HG03565 (cell line): ENCODE data around the gene KATNAL1.
A peak's percentile ranks its signal among the peaks of the same experiment; 100 is the strongest.
"Not testable (repeated sequence)": the region's sequence is repeated elsewhere in the genome, so short reads cannot be mapped to it uniquely, and the experiment has no call there.

Source experiments
- ATAC-seq: cut with Tn5 transposase; IDR thresholded peaks from one replicate; pipeline ENCODE4 v1.9.1; 2021; ENCODE audit warnings: mild to moderate bottlenecking, moderate library complexity; ENCODE audit not compliant: unreplicated experiment

The KATNAL1 gene

GRCh38 chr13:30222254-30222653, 85.1 kb downstream of the KATNAL1 start:
- no peak for ATAC-seq

- no peak for ATAC-seq
Measured at GRCh38 chr13:30216111-30216510, 91.2 kb downstream of the KATNAL1 start.

DNA sequence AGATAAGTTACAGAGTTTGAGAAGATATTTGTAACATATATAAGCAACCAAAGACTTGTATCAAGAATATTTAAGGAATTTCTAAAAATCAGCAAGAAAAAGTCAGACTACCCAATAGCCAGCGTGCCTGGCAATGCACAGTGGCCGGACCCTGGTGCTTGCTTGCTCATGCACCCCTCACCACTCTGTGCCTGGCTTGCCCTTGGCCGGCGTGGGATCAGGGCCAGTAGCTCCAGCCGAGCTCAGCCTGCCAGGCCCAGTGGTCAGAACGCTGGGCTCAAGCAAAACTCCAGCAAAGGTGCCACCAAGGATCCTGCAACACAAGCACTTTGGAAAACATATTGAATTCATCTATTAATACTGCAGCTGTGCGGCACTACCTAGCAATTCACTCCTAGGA, 95.1 kb downstream of the KATNAL1 start:
- no peak for ATAC-seq

GRCh38 chr13:30211745-30212144, 95.6 kb downstream of the KATNAL1 start:
- ATAC-seq, result no peak

DNA sequence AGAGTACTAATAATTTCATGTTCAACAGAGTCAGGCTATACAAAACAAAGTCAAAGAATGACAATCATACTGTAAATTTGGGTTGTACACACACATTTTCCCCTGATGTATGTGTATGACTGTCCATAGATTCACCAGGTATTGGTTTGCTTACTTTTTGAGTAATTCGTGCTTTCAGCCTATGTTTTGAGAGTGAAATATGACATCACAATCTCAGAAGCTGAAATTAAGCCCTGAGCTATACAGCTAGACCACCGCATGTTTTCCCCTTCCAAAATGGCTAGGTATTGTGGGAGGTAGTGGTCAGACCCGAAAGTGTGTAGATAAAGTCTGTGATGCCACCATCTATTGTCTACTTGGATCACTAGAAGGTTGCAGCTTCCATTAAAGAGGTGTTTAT, 102.8 kb downstream of the KATNAL1 start:
- ATAC-seq, result peak; percentile 71

- no peak for ATAC-seq
Measured at GRCh38 chr13:30196025-30196424, 111.3 kb downstream of the KATNAL1 start.

DNA sequence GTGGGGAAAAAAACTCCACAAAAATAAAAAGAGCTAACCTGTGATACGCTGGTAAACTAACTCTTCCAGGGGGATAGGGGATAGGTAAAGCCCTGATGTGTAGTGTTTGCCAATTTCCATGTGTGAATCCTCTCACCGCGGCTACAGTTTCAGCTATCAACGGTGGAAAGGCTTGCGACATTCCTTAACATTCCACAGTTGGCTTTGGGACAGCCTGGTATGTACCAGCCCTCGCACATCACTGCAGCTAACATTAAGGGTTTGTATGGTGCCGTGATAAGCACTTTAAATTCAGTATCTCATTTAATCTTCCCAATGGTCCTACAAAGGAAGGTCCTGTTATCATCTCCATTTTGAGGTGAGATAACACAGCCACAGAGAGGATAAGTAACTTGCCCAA, 112.4 kb downstream of the KATNAL1 start:
- ATAC-seq, result no peak

DNA sequence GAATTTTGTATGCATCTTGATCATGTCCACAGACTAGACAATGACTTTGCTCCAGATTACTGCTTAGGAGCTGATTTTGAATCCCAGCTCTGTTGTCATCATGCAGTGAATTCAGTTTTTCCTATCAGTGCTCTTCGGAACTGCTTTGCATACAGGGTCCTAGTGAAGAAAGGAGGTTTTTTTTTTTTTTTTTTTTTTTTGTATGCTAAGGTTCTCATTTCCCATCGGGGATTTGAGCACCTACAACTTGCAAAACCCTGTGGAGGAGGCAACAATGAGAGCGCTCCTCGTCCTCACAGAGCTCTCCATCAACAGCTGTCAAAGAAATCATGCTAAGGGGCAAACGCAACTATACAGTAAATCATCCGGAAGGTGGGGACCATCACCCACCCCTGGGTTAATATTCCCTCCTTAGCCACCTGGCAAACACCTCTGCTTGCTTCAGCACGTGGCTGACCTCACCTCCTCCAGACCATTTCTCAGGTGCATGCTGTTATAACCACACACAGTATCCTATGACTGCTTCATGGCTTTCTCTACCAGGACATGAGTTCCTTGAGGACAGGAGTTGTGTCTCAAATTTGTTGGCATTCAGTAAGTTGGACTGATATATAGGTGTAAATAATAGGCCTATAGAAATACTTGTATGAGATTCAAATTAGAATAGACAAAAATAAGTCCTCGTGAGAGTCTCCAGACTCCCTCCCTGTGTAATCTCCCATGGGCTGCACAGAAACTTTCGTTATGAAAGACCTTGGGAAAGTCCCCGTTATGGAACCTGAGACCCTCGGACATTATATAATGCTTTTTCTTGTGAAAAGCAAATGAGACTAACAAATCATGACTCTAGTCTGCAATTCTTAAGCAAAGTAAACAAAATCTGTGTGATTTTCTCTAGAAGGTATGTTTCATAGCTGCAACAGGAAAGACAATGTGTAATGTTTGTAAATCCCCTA, 113.8 kb downstream of the KATNAL1 start:
- ATAC-seq, result no peak

DNA sequence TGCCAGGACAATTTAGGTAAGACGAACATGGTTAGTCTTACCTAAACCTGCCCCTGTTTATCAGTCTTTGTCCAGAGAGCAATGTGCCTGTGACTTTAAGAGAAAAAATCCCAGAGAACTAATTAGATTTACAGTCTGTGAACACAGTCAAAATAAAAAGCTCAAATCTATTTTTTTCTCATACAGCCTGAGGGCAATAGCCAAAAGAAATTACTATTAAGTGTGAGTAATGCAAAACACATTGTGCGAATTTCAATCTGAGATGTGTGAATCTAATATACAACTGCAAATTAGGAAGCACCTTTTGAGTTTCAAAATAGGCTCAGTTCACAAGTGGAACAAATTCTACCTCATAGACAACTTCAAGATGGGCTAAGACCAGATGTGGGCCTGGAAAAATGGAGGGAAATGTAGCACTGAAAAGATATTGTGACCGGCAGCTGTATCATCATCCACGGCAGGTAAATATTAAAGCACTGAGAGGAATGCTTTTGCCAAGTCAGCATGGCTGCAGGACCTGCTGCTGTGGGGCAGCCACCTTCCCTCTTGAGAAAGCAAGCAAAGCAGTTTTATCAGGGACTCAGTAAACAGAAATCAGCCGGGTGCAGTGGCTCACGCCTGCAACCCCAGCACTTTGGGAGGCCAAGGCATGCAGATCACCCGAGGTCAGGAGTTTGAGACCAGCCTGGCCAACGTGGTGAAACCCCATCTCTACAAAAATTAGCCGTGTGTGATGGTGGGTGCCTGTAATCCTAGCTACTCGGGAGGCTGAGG, 114.8 kb downstream of the KATNAL1 start:
- no peak for ATAC-seq

GRCh38 chr13:30191491-30192100, 115.8 kb downstream of the KATNAL1 start:
- ATAC-seq, result no peak

DNA sequence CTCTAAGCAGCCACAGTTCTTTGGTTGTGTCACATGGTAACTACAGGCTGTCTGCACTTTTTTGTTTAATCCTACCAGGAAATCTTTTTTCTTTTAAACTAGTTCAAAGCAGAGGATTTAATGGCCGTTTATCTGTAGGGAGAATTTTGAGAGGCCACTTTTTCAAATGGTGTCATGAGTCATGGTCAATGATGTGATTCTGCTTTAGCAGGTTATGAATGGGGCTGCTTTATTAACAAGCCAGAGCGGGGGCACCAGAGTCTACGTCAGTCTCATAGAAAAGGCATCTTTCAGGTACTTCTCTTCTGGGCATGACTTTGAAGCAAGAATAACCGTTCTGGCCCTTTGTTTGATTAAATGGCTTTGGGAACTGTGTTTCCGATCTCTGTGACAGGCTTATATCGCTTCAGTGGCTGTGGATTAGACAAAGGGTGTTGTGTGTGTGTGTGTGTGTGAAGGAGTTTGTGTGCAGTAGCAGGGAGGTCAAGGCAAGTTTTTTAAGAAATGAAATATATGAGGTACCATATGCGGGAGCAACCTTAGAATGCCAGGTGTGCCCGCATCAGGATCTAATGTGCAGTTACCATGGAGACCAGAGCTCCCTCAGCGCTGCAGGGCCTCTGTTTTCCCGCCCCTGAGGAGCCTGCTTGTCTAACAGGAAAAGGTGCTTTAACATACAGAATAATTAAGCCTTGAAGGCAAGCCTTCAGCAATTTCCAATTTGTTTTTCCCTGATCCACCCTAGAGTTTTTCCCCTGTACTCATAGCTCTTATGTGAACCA, 120.5 kb downstream of the KATNAL1 start:
- no peak for ATAC-seq

DNA sequence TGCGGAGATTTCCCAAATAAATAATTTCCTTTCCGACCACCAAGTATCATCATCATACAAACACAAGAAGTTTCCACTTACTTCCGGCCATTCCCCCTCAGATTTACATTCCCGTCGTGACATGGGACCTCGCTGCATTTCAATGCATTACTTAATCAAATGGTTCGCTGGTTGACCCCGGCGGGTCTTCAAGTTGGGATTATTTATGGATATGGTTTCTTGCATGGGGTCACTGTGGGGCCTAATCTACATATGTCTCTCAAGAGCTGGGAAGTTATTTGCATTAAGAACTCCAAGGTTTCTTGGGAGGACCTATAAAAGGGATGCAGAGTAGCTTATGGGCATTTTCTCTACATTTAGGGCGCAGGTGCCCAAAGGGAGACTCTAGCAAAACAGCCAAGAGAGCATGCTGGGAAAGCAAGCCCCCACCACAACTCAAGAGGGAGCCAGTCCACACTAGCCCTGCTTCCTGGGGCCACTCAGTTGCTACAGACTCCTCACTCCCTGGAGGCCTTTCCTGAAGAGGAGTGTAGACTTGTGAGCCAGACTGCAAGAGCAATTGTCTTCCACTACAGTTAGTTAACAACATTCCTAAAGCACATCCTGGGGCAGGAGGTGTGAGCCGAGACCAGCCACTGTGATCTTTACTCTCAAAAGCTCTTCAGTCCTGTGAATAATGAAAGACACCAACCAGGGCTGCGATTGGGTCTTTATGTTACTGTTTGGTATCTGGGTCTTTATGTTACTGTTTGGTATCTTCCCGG, 125.3 kb downstream of the KATNAL1 start:
- ATAC-seq, result no peak

GRCh38 chr13:30179597-30180276, 127.6 kb downstream of the KATNAL1 start:
- ATAC-seq, result no peak

- no peak for ATAC-seq
Measured at GRCh38 chr13:30178976-30179375, 128.4 kb downstream of the KATNAL1 start.

DNA sequence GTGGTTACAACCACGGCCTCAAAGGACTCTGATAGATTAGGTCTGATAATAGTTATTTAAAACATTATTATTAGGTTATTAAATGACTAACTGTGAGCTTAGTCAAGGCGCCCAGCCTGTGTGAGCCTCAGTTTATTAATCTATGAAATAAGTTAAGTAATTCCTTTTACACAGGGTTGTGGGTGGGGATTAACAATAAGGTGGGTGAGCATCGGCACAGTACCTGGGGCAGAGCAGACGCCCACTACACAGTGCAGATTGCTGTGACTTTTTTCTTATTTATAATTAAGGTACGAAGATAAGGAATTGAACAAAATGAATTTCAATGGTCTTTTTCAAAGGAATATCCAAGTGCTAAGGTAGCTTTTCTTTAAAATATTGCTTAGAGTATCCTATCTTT, 132.2 kb downstream of the KATNAL1 start:
- ATAC-seq, result no peak

DNA sequence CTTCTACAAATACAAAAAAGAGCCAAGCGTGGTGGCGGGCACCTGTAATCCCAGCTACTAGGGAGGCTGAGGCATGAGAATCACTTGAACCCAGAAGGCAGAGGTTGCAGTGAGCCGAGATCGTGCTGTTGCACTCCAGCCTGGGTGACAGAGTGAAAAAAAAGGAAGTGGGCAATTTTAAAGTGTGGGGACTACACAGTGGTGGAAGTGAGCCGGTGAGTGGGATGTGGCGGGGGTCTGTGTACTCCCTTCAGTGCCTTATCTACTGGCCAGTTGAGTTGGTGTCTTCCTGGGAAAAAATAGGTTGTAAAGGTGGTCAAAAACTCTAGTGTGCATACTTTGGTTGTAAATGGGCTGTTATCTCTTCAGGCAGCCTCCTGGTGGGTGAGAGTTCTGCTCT, 133.1 kb downstream of the KATNAL1 start:
- not testable (repeated sequence) for ATAC-seq

DNA sequence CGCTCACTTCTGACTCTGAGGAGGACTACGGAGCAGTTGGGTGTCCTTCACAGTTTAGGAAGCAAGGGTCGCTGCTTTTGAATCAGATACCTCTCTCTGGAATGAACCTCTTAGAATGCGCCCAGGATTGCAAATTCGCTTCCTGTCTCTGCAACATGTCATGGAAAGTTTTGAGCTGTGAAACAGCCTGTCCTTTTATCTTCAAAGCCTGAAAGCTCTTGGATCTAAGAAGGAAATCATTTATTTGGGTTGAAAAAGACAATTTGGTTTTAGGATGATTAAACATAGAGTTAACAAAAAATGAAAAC, 134.1 kb downstream of the KATNAL1 start:
- ATAC-seq, result no peak

DNA sequence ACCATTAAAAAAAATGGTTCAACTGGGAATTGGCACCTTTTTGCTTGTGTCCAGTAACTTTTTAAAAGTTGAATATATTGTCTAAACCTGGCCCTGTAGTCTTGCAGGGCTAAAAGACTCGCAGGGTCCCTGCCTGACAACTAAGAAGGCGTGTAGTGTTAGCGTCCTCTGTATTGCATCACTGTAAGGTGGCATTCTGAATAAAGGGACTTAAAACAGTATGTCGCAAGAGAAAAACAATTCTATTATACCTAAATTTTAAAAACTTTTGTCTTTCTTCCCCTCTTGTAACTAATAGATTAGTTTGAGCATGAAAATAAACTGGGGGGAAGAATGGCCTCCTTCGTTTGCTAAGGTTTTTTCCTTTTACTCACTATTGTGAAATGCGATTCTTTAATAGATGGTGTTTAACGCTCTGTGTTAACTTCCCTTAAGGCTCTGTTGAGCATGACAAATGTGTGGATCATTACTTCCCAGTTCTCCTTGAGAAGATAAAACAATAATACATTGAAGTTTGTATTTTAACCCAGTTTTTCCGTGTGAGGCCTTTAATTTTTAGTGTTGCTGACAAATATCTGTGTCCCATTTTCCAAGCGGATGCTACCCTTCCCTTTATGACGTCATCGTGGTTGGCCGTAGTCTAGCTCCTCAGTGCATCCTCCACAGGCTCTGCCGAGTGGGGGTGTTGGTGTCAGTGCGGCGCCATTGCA, 134.6 kb downstream of the KATNAL1 start:
- ATAC-seq, result no peak

GRCh38 chr13:30170569-30170968, 136.8 kb downstream of the KATNAL1 start:
- no peak for ATAC-seq
